GM19372 (cell line): ENCODE data around the gene KLHL5.

ENCODE experiments used
- ATAC-seq: cut with Tn5 transposase; IDR thresholded peaks from one replicate; pipeline ENCODE4 v1.9.1; 2021; ENCODE audit warnings: mild to moderate bottlenecking, low read depth, moderate library complexity; ENCODE audit not compliant: unreplicated experiment

Gene KLHL5

DNA sequence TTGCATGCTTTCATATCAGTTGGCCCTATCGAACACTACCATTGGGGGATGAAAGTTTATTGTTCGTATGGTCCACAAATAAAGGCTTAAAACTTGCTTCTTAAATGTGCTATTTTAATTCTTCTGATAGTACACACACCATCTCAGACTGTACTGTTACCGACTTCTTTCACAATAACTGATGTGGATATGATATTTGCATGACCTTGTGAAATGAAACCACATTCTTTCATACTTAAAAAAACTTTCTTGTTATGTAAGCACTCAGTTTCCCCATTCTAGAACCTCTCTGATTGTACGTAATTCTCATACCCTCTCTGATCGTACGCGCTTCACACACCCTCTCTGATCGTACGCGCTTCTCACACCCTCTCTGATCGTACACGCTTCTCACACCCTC is 108.3 kb downstream of the KLHL5 start:
- ATAC-seq: no peak
